Prostate gland (tissue), 2 donors: Measurements from ENCODE around the gene AUTS2.

Experiments used
- POLR2A ChIP-seq: fragments of 450-650 bp; IDR thresholded peaks from one replicate; pipeline ENCODE4 v1.6.1; 2016; ENCODE audit warnings: antibody characterized with exemption, mild to moderate bottlenecking
- TF ChIP-seq, protein P1 (sequence below), 4 experiments: fragments of 200-600 bp in 2 of 4; fragments of 450-650 bp in 2 of 4; sonication (generic) in 2 of 4; IDR thresholded peaks; 1 replicate in 3 of 4; 2 replicates in 1 of 4; pipeline ENCODE4 v1.5.1; 2016 to 2019; ENCODE audit warnings: antibody characterized with exemption in 4 of 4, mild to moderate bottlenecking in 2 of 4, moderate library complexity in 2 of 4

DNA sequence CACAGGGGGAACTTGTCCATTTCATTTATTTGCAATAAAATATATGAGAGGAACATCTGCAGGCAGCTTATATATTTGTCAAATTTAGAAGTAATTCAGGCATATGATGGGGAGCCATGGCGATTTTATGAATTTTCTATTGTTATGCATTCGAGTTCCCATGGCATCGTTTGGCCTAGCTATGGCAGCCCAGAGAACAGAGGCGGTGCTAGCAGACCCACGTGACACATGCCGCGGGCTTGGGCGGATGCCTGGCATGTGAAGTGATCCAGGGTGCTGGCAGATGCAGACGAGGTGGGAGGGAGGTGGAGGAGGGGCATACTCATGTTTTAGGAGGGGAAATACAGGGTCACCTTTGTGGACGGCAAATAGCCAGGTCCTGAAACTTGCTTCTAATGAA, 973.7 kb downstream of the AUTS2 start:
- TF ChIP-seq, protein P1, sequence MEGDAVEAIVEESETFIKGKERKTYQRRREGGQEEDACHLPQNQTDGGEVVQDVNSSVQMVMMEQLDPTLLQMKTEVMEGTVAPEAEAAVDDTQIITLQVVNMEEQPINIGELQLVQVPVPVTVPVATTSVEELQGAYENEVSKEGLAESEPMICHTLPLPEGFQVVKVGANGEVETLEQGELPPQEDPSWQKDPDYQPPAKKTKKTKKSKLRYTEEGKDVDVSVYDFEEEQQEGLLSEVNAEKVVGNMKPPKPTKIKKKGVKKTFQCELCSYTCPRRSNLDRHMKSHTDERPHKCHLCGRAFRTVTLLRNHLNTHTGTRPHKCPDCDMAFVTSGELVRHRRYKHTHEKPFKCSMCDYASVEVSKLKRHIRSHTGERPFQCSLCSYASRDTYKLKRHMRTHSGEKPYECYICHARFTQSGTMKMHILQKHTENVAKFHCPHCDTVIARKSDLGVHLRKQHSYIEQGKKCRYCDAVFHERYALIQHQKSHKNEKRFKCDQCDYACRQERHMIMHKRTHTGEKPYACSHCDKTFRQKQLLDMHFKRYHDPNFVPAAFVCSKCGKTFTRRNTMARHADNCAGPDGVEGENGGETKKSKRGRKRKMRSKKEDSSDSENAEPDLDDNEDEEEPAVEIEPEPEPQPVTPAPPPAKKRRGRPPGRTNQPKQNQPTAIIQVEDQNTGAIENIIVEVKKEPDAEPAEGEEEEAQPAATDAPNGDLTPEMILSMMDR (IDR thresholded peaks at IDR 0.05) = no peak
- TF ChIP-seq POLR2A = no peak
